GM10248 (cell line): Measurements from ENCODE around the gene TTYH1.

Source experiments
- CTCF ChIA-PET: fragments of 300-600 bp; sonication (Branson Sonifier 250); formaldehyde crosslinking; extraction: SDS; loops from one replicate; lab custom pipeline; 2021; ENCODE audit warnings: antibody characterized with exemption; lab: Yijun Ruan, JAX
- POLR2A ChIA-PET: fragments of 350-650 bp; sonication (Branson Sonifier 250); formaldehyde crosslinking; extraction: SDS; loops from one replicate; lab custom pipeline; 2020; ENCODE audit warnings: antibody characterized with exemption; lab: Yijun Ruan, JAX
- DNase-seq: peaks from one replicate; pipeline ENCODE4 v3.0.0; 2012; ENCODE audit errors: extremely low spot score
- TF ChIP-seq, protein P1 (sequence below): IDR thresholded peaks from 2 replicates; pipeline ENCODE4 v1.5.1; 2012; ENCODE audit warnings: mild to moderate bottlenecking, low read depth; ENCODE audit errors: extremely low read depth, missing control alignments, control extremely low read depth

TTYH1 gene

DNA sequence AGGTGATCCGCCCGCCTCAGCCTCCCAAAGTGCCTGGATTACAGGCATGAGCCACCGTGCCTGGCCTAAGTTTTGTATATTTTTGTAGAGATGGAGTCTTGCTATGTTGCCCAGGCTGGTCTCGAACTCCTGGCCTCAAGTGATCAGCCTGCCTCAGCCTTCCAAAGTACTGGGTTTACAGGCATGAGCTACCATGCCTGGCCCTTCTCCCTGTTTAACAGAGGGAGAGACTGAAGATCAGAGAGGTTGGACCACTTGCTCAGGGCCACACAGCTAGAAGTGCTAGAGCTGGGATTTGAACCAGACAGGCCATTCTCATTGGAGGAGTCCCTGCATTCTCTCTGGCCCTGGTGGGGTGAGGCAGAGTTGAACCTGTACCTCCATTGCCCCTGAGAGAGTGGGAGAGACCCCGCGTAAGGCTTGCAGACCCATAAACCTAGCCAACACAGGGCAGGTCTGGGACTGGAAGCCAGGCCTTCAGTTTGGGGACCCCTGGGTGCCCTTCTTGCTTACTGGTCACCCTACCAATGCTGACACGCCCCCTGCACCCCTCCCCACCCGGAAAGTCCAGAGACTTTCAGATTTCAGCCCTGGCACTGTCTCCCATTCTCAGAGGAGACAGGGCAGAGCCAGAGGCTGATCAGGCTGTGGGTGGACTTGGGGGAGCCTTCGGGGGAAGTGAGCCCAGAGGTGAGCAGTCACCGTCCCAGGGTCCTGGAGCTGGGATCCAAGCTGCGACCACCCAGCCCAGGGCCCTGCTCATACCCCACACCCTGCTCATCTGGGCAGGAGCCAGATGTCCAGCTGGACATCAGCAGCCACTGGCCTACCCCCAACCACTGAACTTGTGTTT is 13.3 kb downstream of the TTYH1 start:
- ChIA-PET CTCF (interaction anchor here (1.4 to 2.5 kb wide), 2 partner anchors 9 to 37 kb away, joined by 4 to 7 read pairs; no protein-coding TSS in a partner anchor), POLR2A (no interaction called here)
- TF ChIP-seq, protein P1, sequence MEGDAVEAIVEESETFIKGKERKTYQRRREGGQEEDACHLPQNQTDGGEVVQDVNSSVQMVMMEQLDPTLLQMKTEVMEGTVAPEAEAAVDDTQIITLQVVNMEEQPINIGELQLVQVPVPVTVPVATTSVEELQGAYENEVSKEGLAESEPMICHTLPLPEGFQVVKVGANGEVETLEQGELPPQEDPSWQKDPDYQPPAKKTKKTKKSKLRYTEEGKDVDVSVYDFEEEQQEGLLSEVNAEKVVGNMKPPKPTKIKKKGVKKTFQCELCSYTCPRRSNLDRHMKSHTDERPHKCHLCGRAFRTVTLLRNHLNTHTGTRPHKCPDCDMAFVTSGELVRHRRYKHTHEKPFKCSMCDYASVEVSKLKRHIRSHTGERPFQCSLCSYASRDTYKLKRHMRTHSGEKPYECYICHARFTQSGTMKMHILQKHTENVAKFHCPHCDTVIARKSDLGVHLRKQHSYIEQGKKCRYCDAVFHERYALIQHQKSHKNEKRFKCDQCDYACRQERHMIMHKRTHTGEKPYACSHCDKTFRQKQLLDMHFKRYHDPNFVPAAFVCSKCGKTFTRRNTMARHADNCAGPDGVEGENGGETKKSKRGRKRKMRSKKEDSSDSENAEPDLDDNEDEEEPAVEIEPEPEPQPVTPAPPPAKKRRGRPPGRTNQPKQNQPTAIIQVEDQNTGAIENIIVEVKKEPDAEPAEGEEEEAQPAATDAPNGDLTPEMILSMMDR: no peak
- DNase-seq: no peak

DNA sequence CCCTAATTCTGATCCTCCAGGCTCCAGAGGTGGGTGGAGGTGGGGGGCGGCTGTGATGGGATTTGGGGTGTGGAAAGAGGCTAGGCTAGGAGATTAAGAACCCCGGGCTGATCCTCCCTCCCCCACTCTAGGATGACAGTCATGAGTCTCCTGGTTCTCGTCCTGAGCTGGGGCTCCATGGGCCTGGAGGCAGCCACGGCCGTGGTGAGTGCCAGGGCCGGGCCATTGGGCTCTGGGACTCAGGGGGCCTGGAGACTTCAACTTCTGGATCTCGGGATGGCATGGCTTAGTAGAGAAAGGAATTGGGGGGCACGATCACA is 13.9 kb downstream of the TTYH1 start:
- DNase-seq: no peak
- POLR2A ChIA-PET: no interaction called here
- CTCF ChIA-PET: interaction anchor here (2.5 kb wide), 1 partner anchor 38 kb away, joined by 7 read pairs; no protein-coding TSS in a partner anchor
- TF ChIP-seq, protein P1: no peak

DNA sequence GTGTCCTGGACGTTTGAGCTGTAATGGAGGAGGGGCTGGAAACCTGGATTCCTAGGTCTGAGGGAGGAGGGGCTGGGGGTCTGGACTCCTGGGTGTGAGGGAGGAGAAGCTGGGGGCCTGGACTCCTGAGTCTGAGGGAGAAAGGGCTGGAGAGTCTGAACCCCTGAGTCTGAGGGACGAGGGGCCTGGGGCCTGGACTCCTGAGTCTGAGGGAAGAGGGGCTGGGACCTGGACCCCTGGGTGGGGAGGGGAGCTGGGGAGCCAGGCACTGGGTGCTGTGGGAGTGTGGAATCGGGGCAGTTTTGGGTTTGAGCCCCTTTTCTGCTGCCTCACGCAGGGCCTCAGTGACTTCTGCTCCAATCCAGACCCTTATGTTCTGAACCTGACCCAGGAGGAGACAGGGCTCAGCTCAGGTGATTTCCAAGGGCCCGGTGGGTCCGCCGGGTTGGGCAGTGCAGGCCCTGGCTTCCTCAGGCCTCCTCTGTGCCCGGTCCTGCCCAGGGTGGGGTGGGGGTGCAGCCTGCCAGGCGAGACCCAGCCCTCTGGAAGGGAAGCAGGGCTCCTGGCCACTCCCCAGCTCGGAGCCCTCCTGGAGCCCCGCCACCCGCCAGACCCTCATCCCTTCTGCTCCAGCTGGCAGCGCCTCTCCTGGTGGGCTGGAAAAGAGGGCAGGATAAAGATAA is 14.4 kb downstream of the TTYH1 start:
- CTCF ChIA-PET: interaction anchor here (2.5 kb wide), 1 partner anchor 39 kb away, joined by 7 read pairs; no protein-coding TSS in a partner anchor
- TF ChIP-seq, protein P1: no peak
- POLR2A ChIA-PET: interaction anchor here (0.6 kb wide), 1 partner anchor 1647 kb away, joined by 4 read pairs; no protein-coding TSS in a partner anchor
- no peak for DNase-seq

DNA sequence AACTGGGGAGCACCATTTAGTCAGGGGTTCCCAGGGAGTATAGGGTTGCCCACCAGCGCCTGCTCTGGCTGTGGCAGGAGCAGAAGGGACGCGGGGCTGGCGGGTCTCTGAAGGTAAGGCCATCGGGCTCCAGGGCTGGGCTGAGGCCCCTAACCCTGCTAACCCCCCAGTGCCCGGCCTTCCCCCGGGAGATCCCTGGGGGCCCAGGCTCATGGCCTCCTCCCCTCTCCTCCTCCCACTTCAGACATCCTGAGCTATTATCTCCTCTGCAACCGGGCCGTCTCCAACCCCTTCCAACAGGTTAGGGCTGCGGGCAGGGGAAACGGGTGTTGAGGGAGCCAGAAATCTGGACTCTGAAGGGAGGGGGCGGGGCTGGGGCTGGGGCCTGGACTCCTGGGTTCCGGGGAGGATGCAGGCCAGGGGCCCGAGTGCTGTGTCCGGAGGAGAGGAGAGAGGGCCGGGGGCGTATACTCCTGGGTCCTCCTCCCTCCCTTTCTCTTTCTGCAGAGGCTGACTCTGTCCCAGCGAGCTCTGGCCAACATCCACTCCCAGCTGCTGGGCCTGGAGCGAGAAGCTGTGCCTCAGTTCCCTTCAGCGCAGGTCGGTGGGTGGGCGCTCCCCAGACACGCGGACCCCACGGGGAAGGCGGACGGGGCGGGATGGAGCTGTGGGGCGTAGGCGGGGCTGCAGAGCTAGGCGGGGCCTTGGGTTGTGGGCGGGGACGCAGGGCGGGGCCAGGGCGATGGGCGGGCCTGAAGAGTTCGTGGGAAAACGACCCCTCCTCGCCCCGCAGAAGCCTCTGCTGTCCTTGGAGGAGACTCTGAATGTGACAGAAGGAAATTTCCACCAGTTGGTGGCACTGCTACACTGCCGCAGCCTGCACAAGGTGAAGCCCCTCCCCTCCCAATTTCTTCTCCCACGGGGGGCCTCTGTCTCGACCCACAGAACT is 15.3 kb downstream of the TTYH1 start:
- TF ChIP-seq, protein P1: no peak
- CTCF ChIA-PET: interaction anchor here (2.5 kb wide), 1 partner anchor 39 kb away, joined by 7 read pairs; no protein-coding TSS in a partner anchor
- DNase-seq: peak; percentile 77
- POLR2A ChIA-PET: interaction anchor here (0.6 to 0.7 kb wide), 3 partner anchors 33 to 1646 kb away, joined by 3 to 4 read pairs (median 3); partner anchors contain the start of gene LENG9

DNA sequence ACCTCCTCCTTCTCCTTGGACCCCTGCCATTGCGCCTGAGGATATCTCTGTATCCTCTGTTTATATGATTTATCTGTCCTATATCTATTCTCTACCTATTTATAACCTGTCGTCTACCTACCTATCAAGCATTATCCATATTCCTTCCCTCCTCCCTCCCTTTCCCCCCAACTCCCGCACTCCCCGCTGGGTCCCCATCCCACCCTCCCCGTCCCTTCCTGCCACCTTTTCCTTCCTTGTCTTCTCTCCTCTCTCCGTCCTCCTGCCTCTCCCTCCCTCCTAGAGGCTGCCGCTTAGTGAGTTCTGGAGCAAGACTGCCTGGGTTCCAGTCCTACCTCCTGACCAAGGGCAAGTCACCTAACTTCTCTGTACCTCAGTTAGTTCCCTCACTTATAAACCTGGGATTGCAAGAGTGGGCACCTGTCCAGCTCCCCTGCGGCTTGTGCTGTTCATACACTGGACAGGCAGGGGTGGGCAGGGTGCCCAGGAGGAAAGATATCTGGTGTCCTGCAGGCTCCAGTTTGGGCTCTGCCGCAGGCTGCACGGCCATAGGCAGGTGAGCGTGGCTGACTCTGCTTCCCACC is 16.1 kb downstream of the TTYH1 start:
- CTCF ChIA-PET: interaction anchor here (2.5 kb wide), 1 partner anchor 40 kb away, joined by 7 read pairs; no protein-coding TSS in a partner anchor
- TF ChIP-seq, protein P1: no peak
- no peak for DNase-seq
- POLR2A ChIA-PET: interaction anchor here (0.7 kb wide), 1 partner anchor 32 kb away, joined by 3 read pairs; the partner anchor contains the start of gene LENG9
